Measurements from ENCODE around the gene KCNN4.

- TF ChIP-seq CTCF (IDR thresholded peaks at IDR 0.05) (no peak), POLR2A (IDR thresholded peaks at IDR 0.05) (no peak)
Observed at GRCh38 chr19:43777163-43777695, 3.5 kb downstream of the KCNN4 start.

Data from heart left ventricle (tissue), 13 donors.